HepG2 (cell line): ENCODE measurements around the gene ZNF189. TPM values are rescaled to one million over a fixed set of nuclear protein-coding genes. Genes with fewer than 3 reads are reported as not detected.

Source experiments
- AGO2 ChIP-seq: fragments of 200-400 bp; formaldehyde crosslinking; optimal IDR thresholded peaks from 2 replicates; pipeline ENCODE3; 2017; ENCODE audit warnings: mild to moderate bottlenecking, low read depth, low read length, moderate library complexity
- ARNTL ChIP-seq: sonication (generic); formaldehyde crosslinking; IDR thresholded peaks from 2 replicates; pipeline ENCODE4 v1.4.0; 2020; ENCODE audit warnings: mild to moderate bottlenecking, missing genetic modification reagents
- JUND ChIP-seq: sonication (generic); formaldehyde crosslinking; IDR thresholded peaks from 2 replicates; pipeline ENCODE4 v1.8.0; 2022; ENCODE audit warnings: mild to moderate bottlenecking, missing genetic modification reagents
- KDM1A ChIP-seq: IDR thresholded peaks from 2 replicates; pipeline ENCODE4 v1.6.1; 2016; ENCODE audit warnings: missing compliant biosample characterization
- KDM2A ChIP-seq: sonication (generic); formaldehyde crosslinking; IDR thresholded peaks from 2 replicates; pipeline ENCODE4 v1.4.0; 2020; ENCODE audit warnings: low read depth, missing genetic modification reagents, borderline replicate concordance
- NFATC3 ChIP-seq: sonication (generic); formaldehyde crosslinking; IDR thresholded peaks from 2 replicates; pipeline ENCODE4 v1.5.1; 2020; ENCODE audit warnings: mild to moderate bottlenecking, missing genetic modification reagents
- NFKB2 ChIP-seq: sonication (generic); formaldehyde crosslinking; IDR thresholded peaks from 2 replicates; pipeline ENCODE4 v1.4.0; 2020; ENCODE audit warnings: missing genetic modification reagents, borderline replicate concordance
- NFRKB ChIP-seq: fragments of 450-650 bp; IDR thresholded peaks from 2 replicates; pipeline ENCODE4 v1.6.1; 2017
- PHF5A ChIP-seq: IDR thresholded peaks from one replicate; pipeline ENCODE4 v1.6.1; 2018; ENCODE audit warnings: low read depth, missing genetic modification reagents; ENCODE audit not compliant: unreplicated experiment
- POLR2A ChIP-seq, 2 experiments: IDR thresholded peaks; 2 replicates each; pipeline ENCODE4 v1.6.1; 2011; ENCODE audit warnings: low read depth in 2 of 2, low read length in 2 of 2, mild to moderate bottlenecking in 1 of 2, moderate library complexity in 1 of 2; ENCODE audit not compliant: insufficient read depth in 1 of 2
- SAFB2 ChIP-seq: sonication (generic); formaldehyde crosslinking; IDR thresholded peaks from 2 replicates; pipeline ENCODE4 v1.5.1; 2020; ENCODE audit warnings: missing genetic modification reagents, low read depth, mild to moderate bottlenecking, borderline replicate concordance
- SAP130 ChIP-seq: IDR thresholded peaks from 2 replicates; pipeline ENCODE4 v1.6.1; 2016; ENCODE audit warnings: low read depth
- SIX1 ChIP-seq: sonication (generic); formaldehyde crosslinking; IDR thresholded peaks from 2 replicates; pipeline ENCODE4 v1.4.0; 2020; ENCODE audit warnings: missing genetic modification reagents, borderline replicate concordance
- SRF ChIP-seq: IDR thresholded peaks from 2 replicates; pipeline ENCODE4 v1.6.1; 2011; ENCODE audit warnings: mild to moderate bottlenecking, low read depth, low read length, moderate library complexity
- TBX3 ChIP-seq: fragments of 450-650 bp; IDR thresholded peaks from 2 replicates; pipeline ENCODE4 v1.6.1; 2017; ENCODE audit warnings: antibody characterized with exemption, mild to moderate bottlenecking, inconsistent platforms, borderline replicate concordance
- TCF12 ChIP-seq, 2 experiments: fragments of 450-650 bp in 1 of 2; sonication (generic) in 1 of 2; formaldehyde crosslinking in 1 of 2; IDR thresholded peaks; 2 replicates each; pipeline versions ENCODE4 v1.6.1 to v1.8.0; 2017 to 2022; ENCODE audit warnings: antibody characterized with exemption in 1 of 2, mild to moderate bottlenecking in 1 of 2, missing genetic modification reagents in 1 of 2, moderate library complexity in 1 of 2
- TSC22D2 ChIP-seq: sonication (generic); formaldehyde crosslinking; IDR thresholded peaks from 2 replicates; pipeline ENCODE4 v1.5.1; 2020; ENCODE audit warnings: missing genetic modification reagents, mild to moderate bottlenecking, borderline replicate concordance
- ZNF749 ChIP-seq: sonication (generic); formaldehyde crosslinking; IDR thresholded peaks from 2 replicates; pipeline ENCODE4 v1.8.0; 2022; ENCODE audit warnings: mild to moderate bottlenecking, missing genetic modification reagents, moderate library complexity, borderline replicate concordance
- ZNF879 ChIP-seq: sonication (generic); formaldehyde crosslinking; IDR thresholded peaks from 2 replicates; pipeline ENCODE4 v1.8.1; 2023; ENCODE audit warnings: missing genetic modification reagents
- polyA plus RNA-seq, 8 experiments: library from polyadenylated mRNA; depleted of rRNA in 3 of 8; stranded (reverse) in 7 of 8; unstranded in 1 of 8; fragments of >200 nt; fragmentation: Illumina TruSeq in 4 of 8; extraction: Trizol in 4 of 8; gene quantifications; 2 replicates each; pipeline versions ENCODE4 v1.2.1 to v1.2.3, GENCODE V29; 2011 to 2016; ENCODE audit warnings: low read depth in 4 of 8, missing spikeins in 1 of 8, mixed read lengths in 1 of 8; ENCODE audit not compliant: insufficient read depth in 1 of 8
- total RNA-seq, 5 experiments: library from RNA; depleted of rRNA; stranded (reverse); fragments of >200 nt; fragmentation: Illumina TruSeq; extraction: Trizol; gene quantifications; 2 replicates each; pipeline ENCODE4 v1.2.3, GENCODE V29; 2016; ENCODE audit warnings: low read depth in 1 of 5
- TF ChIP-seq, protein P1 (sequence below): sonication (generic); formaldehyde crosslinking; IDR thresholded peaks from 2 replicates; pipeline ENCODE4 v1.4.0; 2020; ENCODE audit warnings: low read depth, mild to moderate bottlenecking, missing genetic modification reagents
- TF ChIP-seq, protein P2 (sequence below): sonication (generic); formaldehyde crosslinking; IDR thresholded peaks from 2 replicates; pipeline ENCODE4 v1.4.0; 2020; ENCODE audit warnings: mild to moderate bottlenecking, missing genetic modification reagents
- TF ChIP-seq, protein P3 (sequence below): sonication (generic); formaldehyde crosslinking; IDR thresholded peaks from 2 replicates; pipeline ENCODE4 v1.4.0; 2020; ENCODE audit warnings: missing genetic modification reagents
- TF ChIP-seq, protein P4 (sequence below): sonication (generic); formaldehyde crosslinking; IDR thresholded peaks from 2 replicates; pipeline ENCODE4 v1.8.1; 2023; ENCODE audit warnings: mild to moderate bottlenecking, inconsistent platforms, moderate library complexity, missing genetic modification reagents, borderline replicate concordance

The ZNF189 gene
- total and polyA plus RNA-seq, 2 of the 13 experiments (the other 11 are each of a cell fraction or from before 2014, with no cell fraction given) = 8.4 to 50.0 TPM

DNA sequence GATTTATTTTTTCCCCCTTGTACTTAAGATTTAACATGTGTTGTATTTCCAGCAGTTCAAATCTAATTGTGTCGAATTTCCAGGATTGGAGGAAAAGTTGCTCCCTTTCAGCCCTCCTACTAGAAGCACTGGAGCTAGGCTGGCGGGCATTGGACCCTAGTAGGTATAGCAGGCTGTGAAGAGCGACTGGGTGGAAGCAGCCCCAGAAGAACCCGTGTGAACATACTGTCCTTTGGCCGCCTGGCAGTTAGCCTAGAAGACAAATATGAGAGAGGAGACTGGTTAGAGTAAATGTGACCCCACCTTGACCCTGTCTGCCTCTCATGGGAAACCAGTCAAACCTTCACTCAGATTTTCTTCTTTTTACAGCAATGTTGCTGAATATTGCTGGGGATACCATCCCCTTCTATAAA is 23.0 kb downstream of the ZNF189 start (continued):
- TF ChIP-seq TBX3 = no peak
- peak; percentile 71; the same call in 1 of the 2 replicates for TF ChIP-seq NFATC3 (CRISPR knock-in tag)
- no peak for TF ChIP-seq NFRKB
- TF ChIP-seq AGO2 = no peak
- no peak for TF ChIP-seq TSC22D2
- TF ChIP-seq ZNF749 = no peak
- no peak for TF ChIP-seq TCF12 (IDR thresholded peaks at IDR 0.05)
- 0 out of 2 replicates have a peak, but pooled peaks have one; percentile 52 for TF ChIP-seq TCF12 (CRISPR knock-in tag; IDR thresholded peaks at IDR 0.05)
- TF ChIP-seq JUND (CRISPR knock-in tag) = no peak
- no peak for TF ChIP-seq NFKB2 (CRISPR knock-in tag)
- TF ChIP-seq, protein P1, sequence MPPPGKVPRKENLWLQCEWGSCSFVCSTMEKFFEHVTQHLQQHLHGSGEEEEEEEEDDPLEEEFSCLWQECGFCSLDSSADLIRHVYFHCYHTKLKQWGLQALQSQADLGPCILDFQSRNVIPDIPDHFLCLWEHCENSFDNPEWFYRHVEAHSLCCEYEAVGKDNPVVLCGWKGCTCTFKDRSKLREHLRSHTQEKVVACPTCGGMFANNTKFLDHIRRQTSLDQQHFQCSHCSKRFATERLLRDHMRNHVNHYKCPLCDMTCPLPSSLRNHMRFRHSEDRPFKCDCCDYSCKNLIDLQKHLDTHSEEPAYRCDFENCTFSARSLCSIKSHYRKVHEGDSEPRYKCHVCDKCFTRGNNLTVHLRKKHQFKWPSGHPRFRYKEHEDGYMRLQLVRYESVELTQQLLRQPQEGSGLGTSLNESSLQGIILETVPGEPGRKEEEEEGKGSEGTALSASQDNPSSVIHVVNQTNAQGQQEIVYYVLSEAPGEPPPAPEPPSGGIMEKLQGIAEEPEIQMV (CRISPR knock-in tag) = no peak
- no peak for TF ChIP-seq KDM1A
- TF ChIP-seq, protein P2, sequence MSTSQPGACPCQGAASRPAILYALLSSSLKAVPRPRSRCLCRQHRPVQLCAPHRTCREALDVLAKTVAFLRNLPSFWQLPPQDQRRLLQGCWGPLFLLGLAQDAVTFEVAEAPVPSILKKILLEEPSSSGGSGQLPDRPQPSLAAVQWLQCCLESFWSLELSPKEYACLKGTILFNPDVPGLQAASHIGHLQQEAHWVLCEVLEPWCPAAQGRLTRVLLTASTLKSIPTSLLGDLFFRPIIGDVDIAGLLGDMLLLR = no peak
- no peak; the same call in 1 of the 2 replicates for TF ChIP-seq SIX1 (CRISPR knock-in tag)
- TF ChIP-seq SAFB2 (CRISPR knock-in tag) = no peak; the same call in 1 of the 2 replicates
- TF ChIP-seq ARNTL (CRISPR knock-in tag) = peak; percentile 34; the same call in 1 of the 2 replicates
- TF ChIP-seq PHF5A (CRISPR knock-in tag) = peak; percentile 74
- TF ChIP-seq, protein P3, sequence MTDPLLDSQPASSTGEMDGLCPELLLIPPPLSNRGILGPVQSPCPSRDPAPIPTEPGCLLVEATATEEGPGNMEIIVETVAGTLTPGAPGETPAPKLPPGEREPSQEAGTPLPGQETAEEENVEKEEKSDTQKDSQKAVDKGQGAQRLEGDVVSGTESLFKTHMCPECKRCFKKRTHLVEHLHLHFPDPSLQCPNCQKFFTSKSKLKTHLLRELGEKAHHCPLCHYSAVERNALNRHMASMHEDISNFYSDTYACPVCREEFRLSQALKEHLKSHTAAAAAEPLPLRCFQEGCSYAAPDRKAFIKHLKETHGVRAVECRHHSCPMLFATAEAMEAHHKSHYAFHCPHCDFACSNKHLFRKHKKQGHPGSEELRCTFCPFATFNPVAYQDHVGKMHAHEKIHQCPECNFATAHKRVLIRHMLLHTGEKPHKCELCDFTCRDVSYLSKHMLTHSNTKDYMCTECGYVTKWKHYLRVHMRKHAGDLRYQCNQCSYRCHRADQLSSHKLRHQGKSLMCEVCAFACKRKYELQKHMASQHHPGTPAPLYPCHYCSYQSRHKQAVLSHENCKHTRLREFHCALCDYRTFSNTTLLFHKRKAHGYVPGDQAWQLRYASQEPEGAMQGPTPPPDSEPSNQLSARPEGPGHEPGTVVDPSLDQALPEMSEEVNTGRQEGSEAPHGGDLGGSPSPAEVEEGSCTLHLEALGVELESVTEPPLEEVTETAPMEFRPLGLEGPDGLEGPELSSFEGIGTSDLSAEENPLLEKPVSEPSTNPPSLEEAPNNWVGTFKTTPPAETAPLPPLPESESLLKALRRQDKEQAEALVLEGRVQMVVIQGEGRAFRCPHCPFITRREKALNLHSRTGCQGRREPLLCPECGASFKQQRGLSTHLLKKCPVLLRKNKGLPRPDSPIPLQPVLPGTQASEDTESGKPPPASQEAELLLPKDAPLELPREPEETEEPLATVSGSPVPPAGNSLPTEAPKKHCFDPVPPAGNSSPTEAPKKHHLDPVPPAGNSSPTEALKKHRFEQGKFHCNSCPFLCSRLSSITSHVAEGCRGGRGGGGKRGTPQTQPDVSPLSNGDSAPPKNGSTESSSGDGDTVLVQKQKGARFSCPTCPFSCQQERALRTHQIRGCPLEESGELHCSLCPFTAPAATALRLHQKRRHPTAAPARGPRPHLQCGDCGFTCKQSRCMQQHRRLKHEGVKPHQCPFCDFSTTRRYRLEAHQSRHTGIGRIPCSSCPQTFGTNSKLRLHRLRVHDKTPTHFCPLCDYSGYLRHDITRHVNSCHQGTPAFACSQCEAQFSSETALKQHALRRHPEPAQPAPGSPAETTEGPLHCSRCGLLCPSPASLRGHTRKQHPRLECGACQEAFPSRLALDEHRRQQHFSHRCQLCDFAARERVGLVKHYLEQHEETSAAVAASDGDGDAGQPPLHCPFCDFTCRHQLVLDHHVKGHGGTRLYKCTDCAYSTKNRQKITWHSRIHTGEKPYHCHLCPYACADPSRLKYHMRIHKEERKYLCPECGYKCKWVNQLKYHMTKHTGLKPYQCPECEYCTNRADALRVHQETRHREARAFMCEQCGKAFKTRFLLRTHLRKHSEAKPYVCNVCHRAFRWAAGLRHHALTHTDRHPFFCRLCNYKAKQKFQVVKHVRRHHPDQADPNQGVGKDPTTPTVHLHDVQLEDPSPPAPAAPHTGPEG (CRISPR knock-in tag) = no peak
- no peak for TF ChIP-seq POLR2A (IDR thresholded peaks at IDR 0.05; ENCODE audit: insufficient read depth in 1 of 2, low read depth in 2 of 2, low read length in 2 of 2)
- no peak for TF ChIP-seq ZNF879 (CRISPR knock-in tag)
- TF ChIP-seq, protein P4, sequence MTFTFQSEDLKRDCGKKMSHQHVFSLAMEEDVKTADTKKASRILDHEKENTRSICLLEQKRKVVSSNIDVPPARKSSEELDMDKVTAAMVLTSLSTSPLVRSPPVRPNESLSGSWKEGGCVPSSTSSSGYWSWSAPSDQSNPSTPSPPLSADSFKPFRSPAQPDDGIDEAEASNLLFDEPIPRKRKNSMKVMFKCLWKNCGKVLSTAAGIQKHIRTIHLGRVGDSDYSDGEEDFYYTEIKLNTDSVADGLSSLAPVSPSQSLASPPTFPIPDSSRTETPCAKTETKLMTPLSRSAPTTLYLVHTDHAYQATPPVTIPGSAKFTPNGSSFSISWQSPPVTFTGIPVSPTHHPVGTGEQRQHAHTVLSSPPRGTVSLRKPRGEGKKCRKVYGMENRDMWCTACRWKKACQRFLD (CRISPR knock-in tag) = no peak
- TF ChIP-seq SRF = no peak
- TF ChIP-seq KDM2A (CRISPR knock-in tag) = no peak
- peak; percentile 71 for TF ChIP-seq SAP130 (CRISPR knock-in tag)
